HepG2 (cell line): ENCODE measurements around the gene TANGO6. TPM values are rescaled to one million over a fixed set of nuclear protein-coding genes. Genes with fewer than 3 reads are reported as not detected.
A peak's percentile ranks its signal among the peaks of the same experiment; 100 is the strongest.

Source experiments
- CREB1 ChIP-seq, 2 experiments: fragments of 450-650 bp in 1 of 2; IDR thresholded peaks; 2 replicates each; pipeline ENCODE4 v1.6.1; 2016 to 2017; ENCODE audit warnings: control low read depth in 1 of 2, mild to moderate bottlenecking in 1 of 2, missing compliant biosample characterization in 1 of 2, missing genetic modification characterization in 1 of 2
- CREM ChIP-seq, 2 experiments: sonication (generic) in 1 of 2; formaldehyde crosslinking in 1 of 2; IDR thresholded peaks; 2 replicates each; pipeline versions ENCODE4 v1.4.0 to v1.6.1; 2016 to 2020; ENCODE audit warnings: antibody characterized with exemption in 1 of 2, mild to moderate bottlenecking in 1 of 2, missing genetic modification reagents in 1 of 2
- FOSL2 ChIP-seq: sonication (generic); formaldehyde crosslinking; IDR thresholded peaks from 2 replicates; pipeline ENCODE4 v1.4.0; 2020; ENCODE audit warnings: missing genetic modification reagents
- GABPA ChIP-seq, 2 experiments: IDR thresholded peaks; 2 replicates each; pipeline ENCODE4 v1.6.1; 2011 to 2016; ENCODE audit warnings: low read depth in 2 of 2, low read length in 1 of 2, missing biosample characterization in 1 of 2, missing genetic modification characterization in 1 of 2
- GMEB1 ChIP-seq: sonication (generic); formaldehyde crosslinking; IDR thresholded peaks from 2 replicates; pipeline ENCODE4 v1.5.1; 2020; ENCODE audit warnings: missing genetic modification reagents, mild to moderate bottlenecking, borderline replicate concordance
- KAT8 ChIP-seq: IDR thresholded peaks from 2 replicates; pipeline ENCODE4 v1.6.1; 2016; ENCODE audit warnings: missing genetic modification reagents, missing compliant biosample characterization
- MATR3 ChIP-seq: sonication (generic); formaldehyde crosslinking; IDR thresholded peaks from 2 replicates; pipeline ENCODE4 v1.4.0; 2020; ENCODE audit warnings: missing genetic modification reagents
- POGK ChIP-seq: sonication (generic); formaldehyde crosslinking; conservative IDR thresholded peaks from 2 replicates; pipeline ENCODE4 v1.8.0; 2022; ENCODE audit warnings: mild to moderate bottlenecking, moderate library complexity, missing genetic modification reagents
- RFX1 ChIP-seq: fragments of 450-650 bp; IDR thresholded peaks from 2 replicates; pipeline ENCODE4 v1.6.1; 2017
- RXRB ChIP-seq: IDR thresholded peaks from 2 replicates; pipeline ENCODE4 v1.6.1; 2016; ENCODE audit warnings: borderline replicate concordance, missing genetic modification reagents, missing compliant biosample characterization
- SALL1 ChIP-seq: sonication (generic); formaldehyde crosslinking; IDR thresholded peaks from 2 replicates; pipeline ENCODE4 v1.8.0; 2022; ENCODE audit warnings: mild to moderate bottlenecking, missing genetic modification reagents
- SIX1 ChIP-seq: sonication (generic); formaldehyde crosslinking; IDR thresholded peaks from 2 replicates; pipeline ENCODE4 v1.4.0; 2020; ENCODE audit warnings: missing genetic modification reagents, borderline replicate concordance
- SYNCRIP ChIP-seq: fragments of 200-400 bp; formaldehyde crosslinking; IDR thresholded peaks from 2 replicates; pipeline ENCODE4 v1.6.1; 2018; ENCODE audit warnings: mild to moderate bottlenecking, low read depth, low read length; ENCODE audit not compliant: insufficient read depth
- TBP ChIP-seq: sonication (generic); formaldehyde crosslinking; IDR thresholded peaks from 2 replicates; pipeline ENCODE4 v1.5.0; 2020; ENCODE audit warnings: missing genetic modification reagents
- TFAP4 ChIP-seq: sonication (generic); IDR thresholded peaks from 2 replicates; pipeline ENCODE4 v1.6.1; 2016; ENCODE audit warnings: low read depth, borderline replicate concordance
- THAP7 ChIP-seq: sonication (generic); formaldehyde crosslinking; IDR thresholded peaks from 2 replicates; pipeline ENCODE4 v1.8.1; 2023; ENCODE audit warnings: mild to moderate bottlenecking, missing genetic modification reagents
- ZMAT5 ChIP-seq: sonication (generic); formaldehyde crosslinking; IDR thresholded peaks from 2 replicates; pipeline ENCODE4 v1.5.0; 2020; ENCODE audit warnings: mild to moderate bottlenecking, low read depth, missing genetic modification reagents, borderline replicate concordance
- ZNF460 ChIP-seq: sonication (generic); formaldehyde crosslinking; IDR thresholded peaks from 2 replicates; pipeline ENCODE4 v1.5.1; 2020; ENCODE audit warnings: missing genetic modification reagents, mild to moderate bottlenecking, borderline replicate concordance
- ZNF543 ChIP-seq: sonication (generic); formaldehyde crosslinking; IDR thresholded peaks from 2 replicates; pipeline ENCODE4 v1.4.0; 2020; ENCODE audit warnings: mild to moderate bottlenecking, missing genetic modification reagents
- ZNF598 ChIP-seq: sonication (generic); formaldehyde crosslinking; IDR thresholded peaks from 2 replicates; pipeline ENCODE4 v1.5.1; 2020; ENCODE audit warnings: mild to moderate bottlenecking, missing genetic modification reagents, borderline replicate concordance
- ZNF652 ChIP-seq: IDR thresholded peaks from 2 replicates; pipeline ENCODE4 v1.6.1; 2016; ENCODE audit warnings: low read depth, borderline replicate concordance
- ZNF780A ChIP-seq: sonication (generic); formaldehyde crosslinking; IDR thresholded peaks from 2 replicates; pipeline ENCODE4 v1.8.0; 2022; ENCODE audit warnings: mild to moderate bottlenecking, missing genetic modification reagents, moderate library complexity
- ZSCAN22 ChIP-seq: sonication (generic); formaldehyde crosslinking; IDR thresholded peaks from 2 replicates; pipeline ENCODE4 v1.4.0; 2020; ENCODE audit warnings: mild to moderate bottlenecking, missing genetic modification reagents
- ZSCAN31 ChIP-seq: sonication (generic); formaldehyde crosslinking; IDR thresholded peaks from 2 replicates; pipeline ENCODE4 v1.5.0; 2020; ENCODE audit warnings: low read depth, mild to moderate bottlenecking, missing genetic modification reagents
- ZZZ3 ChIP-seq: sonication (generic); formaldehyde crosslinking; IDR thresholded peaks from 2 replicates; pipeline ENCODE4 v1.4.0; 2020; ENCODE audit warnings: missing genetic modification reagents, mild to moderate bottlenecking, borderline replicate concordance
- polyA plus RNA-seq, 8 experiments: library from polyadenylated mRNA; depleted of rRNA in 3 of 8; stranded (reverse) in 7 of 8; unstranded in 1 of 8; fragments of >200 nt; fragmentation: Illumina TruSeq in 4 of 8; extraction: Trizol in 4 of 8; gene quantifications; 2 replicates each; pipeline versions ENCODE4 v1.2.1 to v1.2.3, GENCODE V29; 2011 to 2016; ENCODE audit warnings: low read depth in 4 of 8, missing spikeins in 1 of 8, mixed read lengths in 1 of 8; ENCODE audit not compliant: insufficient read depth in 1 of 8
- total RNA-seq, 5 experiments: library from RNA; depleted of rRNA; stranded (reverse); fragments of >200 nt; fragmentation: Illumina TruSeq; extraction: Trizol; gene quantifications; 2 replicates each; pipeline ENCODE4 v1.2.3, GENCODE V29; 2016; ENCODE audit warnings: low read depth in 1 of 5

TANGO6 gene
- total and polyA plus RNA-seq, 2 of the 13 experiments (the other 11 are each of a cell fraction or from before 2014, with no cell fraction given), result 7.2 to 13.3 TPM

- no peak for TF ChIP-seq GABPA (IDR thresholded peaks at IDR 0.05; ENCODE audit: low read depth, low read length)
- peak; percentile 67 for TF ChIP-seq GABPA (CRISPR knock-in tag; IDR thresholded peaks at IDR 0.05; ENCODE audit: low read depth)
- no peak; the same call in 1 of the 2 replicates for TF ChIP-seq ZNF780A (CRISPR knock-in tag)
- TF ChIP-seq CREB1 (IDR thresholded peaks at IDR 0.05), result no peak; the same call in 1 of the 2 replicates
- 0 out of 2 replicates have a peak, but pooled peaks have one; percentile 11 for TF ChIP-seq CREB1 (CRISPR knock-in tag; IDR thresholded peaks at IDR 0.05)
- TF ChIP-seq THAP7 (CRISPR knock-in tag), result no peak
- no peak for TF ChIP-seq SYNCRIP
- TF ChIP-seq ZSCAN22 (CRISPR knock-in tag), result no peak
- TF ChIP-seq ZNF652 (CRISPR knock-in tag), result peak; percentile 37; the same call in 1 of the 2 replicates
- no peak for TF ChIP-seq SIX1 (CRISPR knock-in tag)
- TF ChIP-seq ZNF543 (CRISPR knock-in tag), result no peak
- no peak for TF ChIP-seq ZMAT5
- TF ChIP-seq TFAP4, result no peak
- TF ChIP-seq ZNF598, result no peak
- peak; percentile 72 for TF ChIP-seq FOSL2 (CRISPR knock-in tag)
- no peak for TF ChIP-seq MATR3 (CRISPR knock-in tag)
- TF ChIP-seq SALL1 (CRISPR knock-in tag), result peak; percentile 46
- TF ChIP-seq ZZZ3 (CRISPR knock-in tag), result no peak
- TF ChIP-seq ZNF460, result peak; percentile 100
- no peak for TF ChIP-seq GMEB1 (CRISPR knock-in tag)
- TF ChIP-seq CREM (IDR thresholded peaks at IDR 0.05), result peak; percentile 13; the same call in 1 of the 2 replicates
- TF ChIP-seq CREM (CRISPR knock-in tag; IDR thresholded peaks at IDR 0.05), result no peak
- no peak for TF ChIP-seq RFX1
- TF ChIP-seq TBP (CRISPR knock-in tag), result no peak
- TF ChIP-seq KAT8 (CRISPR knock-in tag), result no peak
- peak; percentile 37 for TF ChIP-seq RXRB (CRISPR knock-in tag)
- no peak; the same call in 1 of the 2 replicates for TF ChIP-seq POGK
- no peak for TF ChIP-seq ZSCAN31 (CRISPR knock-in tag)
Measured at GRCh38 chr16:69039333-69039941, 196.1 kb downstream of the TANGO6 start (continued).
